HepG2 (cell line): ENCODE results near the gene GABRB3. TPM values are rescaled to one million over a fixed set of nuclear protein-coding genes. Genes with fewer than 3 reads are reported as not detected.

Experiments
- ATAC-seq: fragments of 200-7000 bp; cut with Tn5 transposase; 3 replicates; pipeline ENCODE4 v1.9.1; 2020; ENCODE audit warnings: mild to moderate bottlenecking, moderate library complexity
- BruUV-seq: library from RNA; stranded (reverse); fragments of 400-500 nt; replicated peaks from 2 replicates; lab custom pipeline; 2021; lab: Mats Ljungman, UMichigan
- CTCF ChIA-PET: fragments of 300-600 bp; formaldehyde crosslinking; extraction: SDS; loops from one replicate; lab custom pipeline; 2021; ENCODE audit warnings: low total read pairs, inconsistent platforms, low intra/inter-chr PET ratio; lab: Yijun Ruan, JAX
- POLR2A ChIA-PET: fragments of 350-600 bp; sonication (Branson Sonifier 250); formaldehyde crosslinking; loops from one replicate; lab custom pipeline; 2020; ENCODE audit warnings: antibody characterized with exemption, inconsistent platforms; lab: Yijun Ruan, JAX
- DNase-seq: peaks from one replicate; pipeline ENCODE4 v3.0.0-alpha.2; 2015; ENCODE audit warnings: low spot score
- FAIRE-seq: peaks from 3 replicates; lab custom pipeline; 2011; peaks lifted over from hg19 to GRCh38; lab: Jason Lieb, UNC
- H2AFZ ChIP-seq: one replicate; pipeline ENCODE4 v1.6.1; 2011; ENCODE audit warnings: low read length, inconsistent platforms
- H3K27ac ChIP-seq: fragments of 300-600 bp; 3 replicates; pipeline ENCODE4 v1.8.0; 2011; ENCODE audit warnings: mixed run types, mild to moderate bottlenecking, mixed read lengths, low read length, inconsistent platforms; ENCODE audit not compliant: insufficient read depth; ENCODE audit errors: extremely low read length
- H3K27me3 ChIP-seq, 2 experiments: fragments of 200-600 bp in 1 of 2; 2 replicates in 1 of 2; 3 replicates in 1 of 2; pipeline versions ENCODE4 v1.6.0 to v1.8.0; 2011; ENCODE audit warnings: low read length in 2 of 2, mild to moderate bottlenecking in 2 of 2, moderate library complexity in 2 of 2, inconsistent platforms in 1 of 2; ENCODE audit not compliant: insufficient read depth in 2 of 2, control insufficient read depth in 1 of 2
- H3K36me3 ChIP-seq, 2 experiments: fragments of 200-600 bp in 1 of 2; replicated peaks in 1 of 2; 2 replicates in 1 of 2; 3 replicates in 1 of 2; pipeline versions ENCODE4 v1.5.1 to v1.8.0; 2011; ENCODE audit warnings: low read length in 2 of 2, inconsistent platforms in 1 of 2; ENCODE audit not compliant: insufficient read depth in 2 of 2, control insufficient read depth in 1 of 2
- H3K4me1 ChIP-seq: 2 replicates; pipeline ENCODE4 v1.5.1; 2012; ENCODE audit warnings: low read length, inconsistent platforms; ENCODE audit not compliant: insufficient read depth
- H3K4me2 ChIP-seq: 2 replicates; pipeline ENCODE4 v1.6.0; 2011; ENCODE audit warnings: low read depth, low read length, inconsistent platforms
- H3K4me3 ChIP-seq, 3 experiments: fragments of 200-600 bp in 1 of 3; sonication (generic), shearing (Covaris generic) in 1 of 3; replicated peaks in 1 of 3; 2 replicates each; pipeline ENCODE4 v1.5.1; 2011 to 2016; ENCODE audit warnings: low read length in 3 of 3, inconsistent platforms in 2 of 3, low read depth in 2 of 3, mild to moderate bottlenecking in 2 of 3, control low read depth in 1 of 3, mixed read lengths in 1 of 3; ENCODE audit not compliant: insufficient read depth in 1 of 3
- H3K79me2 ChIP-seq: one replicate; pipeline ENCODE4 v1.6.1; 2011; ENCODE audit warnings: low read length, inconsistent platforms; ENCODE audit not compliant: insufficient read depth
- H3K9ac ChIP-seq: 2 replicates; pipeline ENCODE4 v1.6.0; 2011; ENCODE audit warnings: mild to moderate bottlenecking, low read depth, low read length, inconsistent platforms; ENCODE audit not compliant: insufficient read depth
- H3K9me3 ChIP-seq: 2 replicates; pipeline ENCODE4 v1.5.1; 2012; ENCODE audit warnings: mild to moderate bottlenecking, low read length
- H4K20me1 ChIP-seq: 2 replicates; pipeline ENCODE4 v1.6.0; 2011; ENCODE audit warnings: inconsistent platforms, mild to moderate bottlenecking, low read length, moderate library complexity; ENCODE audit not compliant: insufficient read depth
- ARID2 ChIP-seq: sonication (generic); formaldehyde crosslinking; IDR thresholded peaks from 2 replicates; pipeline ENCODE4 v1.8.1; 2022; ENCODE audit warnings: mild to moderate bottlenecking, missing genetic modification reagents, borderline replicate concordance
- DNMT1 ChIP-seq: sonication (generic); formaldehyde crosslinking; IDR thresholded peaks from 2 replicates; pipeline ENCODE4 v1.5.1; 2020; ENCODE audit warnings: mild to moderate bottlenecking, missing genetic modification reagents
- MIXL1 ChIP-seq: IDR thresholded peaks from 2 replicates; pipeline ENCODE4 v1.6.1; 2016
- RFX5 ChIP-seq: IDR thresholded peaks from 2 replicates; pipeline ENCODE4 v1.6.1; 2011; ENCODE audit warnings: low read depth, low read length, improper control_type of control experiment
- ZNF205 ChIP-seq: IDR thresholded peaks from 2 replicates; pipeline ENCODE4 v1.6.1; 2018; ENCODE audit warnings: missing biosample characterization, missing genetic modification reagents
- ZNF3 ChIP-seq: IDR thresholded peaks from 2 replicates; pipeline ENCODE4 v1.7.0; 2017; ENCODE audit warnings: inconsistent platforms
- WGBS: methylation state at CpG from one replicate; pipeline ENCODE4 v1.1.6; 2017; ENCODE audit warnings: low lambda C conversion rate; 5-methylcytosine and 5-hydroxymethylcytosine counted together
- in situ Hi-C: cut with HindIII; loops from 2 replicates; pipeline ENCODE4 v1.10.0; 2017; ENCODE audit warnings: low pct_unique_long_range_greater_than_20kb; ENCODE audit not compliant: extremely low pct_ligation_motif_present
- intact Hi-C: fragments of 100-400 bp; cut with micrococcal nuclease; formaldehyde crosslinking; loops from one replicate; pipeline ENCODE4 v1.10.0; 2022; ENCODE audit not compliant: unreplicated experiment
- polyA plus RNA-seq, 8 experiments: library from polyadenylated mRNA; depleted of rRNA in 3 of 8; stranded (reverse) in 7 of 8; unstranded in 1 of 8; fragments of >200 nt; fragmentation: Illumina TruSeq in 4 of 8; extraction: Trizol in 4 of 8; gene quantifications; 2 replicates each; pipeline versions ENCODE4 v1.2.1 to v1.2.3, GENCODE V29; 2011 to 2016; ENCODE audit warnings: low read depth in 4 of 8, missing spikeins in 1 of 8, mixed read lengths in 1 of 8; ENCODE audit not compliant: insufficient read depth in 1 of 8
- total RNA-seq, 5 experiments: library from RNA; depleted of rRNA; stranded (reverse); fragments of >200 nt; fragmentation: Illumina TruSeq; extraction: Trizol; gene quantifications; 2 replicates each; pipeline ENCODE4 v1.2.3, GENCODE V29; 2016; ENCODE audit warnings: low read depth in 1 of 5

GABRB3 gene
- total and polyA plus RNA-seq, 2 of the 13 experiments (the other 11 are each of a cell fraction or from before 2014, with no cell fraction given), result not detected

DNA sequence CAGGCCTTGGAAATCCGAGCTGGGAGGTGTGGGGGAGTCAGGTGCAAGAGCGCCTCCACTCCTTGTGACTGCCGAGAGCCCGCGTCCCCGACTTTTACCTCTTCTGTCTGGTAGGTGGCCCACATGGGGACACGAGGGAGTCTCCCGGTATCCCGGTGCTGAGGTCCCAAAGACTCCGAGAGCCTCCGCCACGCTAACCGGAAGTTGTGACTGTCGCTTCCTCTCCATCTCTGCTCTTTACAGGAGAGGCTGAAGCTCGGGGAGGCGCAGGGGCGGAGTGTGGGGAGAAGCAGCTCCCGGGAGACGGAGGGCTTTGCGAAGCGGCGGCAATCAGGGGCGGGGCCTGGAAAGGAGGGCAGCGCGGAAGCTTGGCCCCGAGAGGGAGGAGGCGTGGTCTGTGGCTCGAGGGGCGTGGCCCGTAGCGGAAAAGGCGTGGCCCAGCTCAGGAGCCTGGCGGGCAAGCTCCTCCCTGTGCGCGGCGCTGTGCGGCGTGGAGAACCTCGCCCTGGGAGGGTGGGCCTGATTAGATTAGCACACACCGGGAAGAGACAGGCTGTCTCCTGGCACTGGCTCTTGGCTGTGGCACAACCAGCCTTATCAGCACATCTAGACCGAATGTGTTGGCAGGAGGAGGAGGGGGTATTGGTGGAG lies 143.9 kb downstream of the GABRB3 start:
- Histone ChIP-seq H3K36me3 (no peaks in the 10 kb centered on the region), H3K4me2 (no peak overlapping the region), H2AFZ (no peak overlapping the region), H3K9ac (no peak overlapping the region), H3K4me1 (no peaks in the 10 kb centered on the region), H3K4me3 (no peak overlapping the region), H4K20me1 (no peaks in the 10 kb centered on the region), H3K27ac (no peak overlapping the region), H3K27me3 (no peaks in the 10 kb centered on the region), H3K79me2 (no peaks in the 10 kb centered on the region), H3K9me3 (peaks cover 91% of the 10 kb centered on the region)
- DNase-seq (no peak), ATAC-seq (no peak), FAIRE-seq (no peak)
- no TSS peak for BruUV-seq
- intact Hi-C loops, result no loop called here
- TF ChIP-seq RFX5 (no peak), MIXL1 (CRISPR knock-in tag) (no peak)
- in situ Hi-C loops, result no loop called here
- ChIA-PET CTCF (no interaction called here), POLR2A (no interaction called here)
- WGBS, result 50% methylated on average over 33 of the region's 41 CpGs

DNA sequence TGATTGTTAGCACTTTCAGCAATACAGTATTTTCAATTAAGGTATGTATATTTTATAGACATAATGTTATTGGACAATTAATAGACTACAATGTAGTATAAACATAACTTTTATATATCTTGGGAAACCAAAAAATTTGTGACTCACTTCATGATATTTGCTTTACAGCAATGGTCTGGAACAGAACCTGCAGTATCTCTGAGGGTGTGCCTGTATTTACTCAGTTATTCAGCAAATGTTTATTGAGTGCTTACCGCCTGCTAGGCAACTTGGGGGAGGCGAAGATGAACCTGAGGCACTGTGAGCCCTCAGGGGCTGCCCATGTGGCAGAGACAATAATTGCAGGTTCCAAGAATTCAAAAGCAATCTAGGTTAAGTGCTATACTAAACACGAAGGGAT lies 144.8 kb downstream of the GABRB3 start:
- TF ChIP-seq ZNF3 (CRISPR knock-in tag), result no peak
- TF ChIP-seq ZNF205 (CRISPR knock-in tag), result peak; percentile 73; the same call in 1 of the 2 replicates
- no peak for TF ChIP-seq DNMT1 (CRISPR knock-in tag)
- TF ChIP-seq ARID2 (CRISPR knock-in tag), result no peak
- ATAC-seq (no peak), FAIRE-seq (no peak), DNase-seq (no peak)
- in situ Hi-C loops (no loop called here), intact Hi-C loops (no loop called here)
- no peaks in the 10 kb centered on the region for H4K20me1 ChIP-seq
- no peaks in the 10 kb centered on the region for H3K27me3 ChIP-seq
- H3K4me1 ChIP-seq, result no peaks in the 10 kb centered on the region
- no peak overlapping the region for H3K27ac ChIP-seq
- BruUV-seq, result no TSS peak
- no peak overlapping the region for H3K4me3 ChIP-seq
- no peaks in the 10 kb centered on the region for H3K36me3 ChIP-seq
- H3K9ac ChIP-seq, result no peak overlapping the region
- H2AFZ ChIP-seq, result no peak overlapping the region
- peaks cover 97% of the 10 kb centered on the region for H3K9me3 ChIP-seq
- ChIA-PET CTCF (no interaction called here), POLR2A (no interaction called here)
- no peaks in the 10 kb centered on the region for H3K79me2 ChIP-seq
- no peak overlapping the region for H3K4me2 ChIP-seq
- 5% methylated on average over 3 of the region's 3 CpGs for WGBS
